Measurements from ENCODE around the gene KNCN.

GRCh38 chr1:46581681-46582455, 30.4 kb upstream of the KNCN start:
- TF ChIP-seq FOXM1 (IDR thresholded peaks at IDR 0.05; ENCODE audit: borderline replicate concordance, low read depth): no peak
- no peak for TF ChIP-seq TAF1 (IDR thresholded peaks at IDR 0.05; ENCODE audit: low read depth)
- no peak for TF ChIP-seq CEBPB (IDR thresholded peaks at IDR 0.05)
- TF ChIP-seq YY1 (IDR thresholded peaks at IDR 0.05; ENCODE audit: low read depth): no peak
- TF ChIP-seq ZBTB7A (IDR thresholded peaks at IDR 0.05; ENCODE audit: low read depth): no peak
- no peak for TF ChIP-seq EP300 (IDR thresholded peaks at IDR 0.05; ENCODE audit: borderline replicate concordance)
- TF ChIP-seq CREB1 (IDR thresholded peaks at IDR 0.05; ENCODE audit: low read depth): no peak
